Activated T-helper 17 cell treated with anti-CD3 and anti-CD28 coated beads, Interleukin-2, amount 50 U/mL, for 72 hours (primary cell): ENCODE measurements around the gene ITIH4. TPM values are rescaled to one million over a fixed set of nuclear protein-coding genes. Genes with fewer than 3 reads are reported as not detected.

Experiments
- ATAC-seq: fragments of 150-1000 bp; cut with Tn5 transposase; replicated peaks from 2 replicates; pipeline ENCODE4 v1.10.0; 2021; ENCODE audit warnings: mild to moderate bottlenecking, moderate library complexity
- H3K27ac Mint-ChIP-seq: one replicate; pipeline ENCODE4 v1.8.0; 2022; ENCODE audit warnings: mixed read lengths
- H3K27me3 Mint-ChIP-seq: one replicate; pipeline ENCODE4 v1.8.0; 2022; ENCODE audit warnings: mixed read lengths
- H3K36me3 Mint-ChIP-seq: one replicate; pipeline ENCODE4 v1.8.0; 2022; ENCODE audit warnings: low read depth, mild to moderate bottlenecking, mixed read lengths
- H3K4me1 Mint-ChIP-seq: one replicate; pipeline ENCODE4 v1.8.0; 2022; ENCODE audit warnings: mixed read lengths
- H3K4me3 Mint-ChIP-seq: one replicate; pipeline ENCODE4 v1.8.0; 2022; ENCODE audit warnings: mild to moderate bottlenecking, mixed read lengths
- H3K9me3 Mint-ChIP-seq: one replicate; pipeline ENCODE4 v1.8.0; 2022; ENCODE audit warnings: mixed read lengths
- total RNA-seq, 2 donors: library from RNA; stranded (reverse); gene quantifications; one replicate each; pipeline ENCODE4 v1.2.3, GENCODE V29; 2022

Gene ITIH4
- total RNA-seq, 2 donors from 2014 or later, result 5.5 to 12.8 TPM

GRCh38 chr3:52792961-52793695, 37.3 kb downstream of the ITIH4 start:
- no peak overlapping the region for H3K4me3 Mint-ChIP-seq
- no peaks in the 10 kb centered on the region for H3K27me3 Mint-ChIP-seq
- H3K36me3 Mint-ChIP-seq, result no peaks in the 10 kb centered on the region
- no peak for ATAC-seq
- H3K4me1 Mint-ChIP-seq, result no peaks in the 10 kb centered on the region
- H3K9me3 Mint-ChIP-seq, result no peaks in the 10 kb centered on the region
- no peak overlapping the region for H3K27ac Mint-ChIP-seq

GRCh38 chr3:52792413-52792812, 38.1 kb downstream of the ITIH4 start:
- H3K27ac Mint-ChIP-seq, result no peak overlapping the region
- H3K9me3 Mint-ChIP-seq, result no peaks in the 10 kb centered on the region
- no peak for ATAC-seq
- no peak overlapping the region for H3K4me3 Mint-ChIP-seq
- H3K27me3 Mint-ChIP-seq, result no peaks in the 10 kb centered on the region
- no peaks in the 10 kb centered on the region for H3K4me1 Mint-ChIP-seq
- no peaks in the 10 kb centered on the region for H3K36me3 Mint-ChIP-seq

DNA sequence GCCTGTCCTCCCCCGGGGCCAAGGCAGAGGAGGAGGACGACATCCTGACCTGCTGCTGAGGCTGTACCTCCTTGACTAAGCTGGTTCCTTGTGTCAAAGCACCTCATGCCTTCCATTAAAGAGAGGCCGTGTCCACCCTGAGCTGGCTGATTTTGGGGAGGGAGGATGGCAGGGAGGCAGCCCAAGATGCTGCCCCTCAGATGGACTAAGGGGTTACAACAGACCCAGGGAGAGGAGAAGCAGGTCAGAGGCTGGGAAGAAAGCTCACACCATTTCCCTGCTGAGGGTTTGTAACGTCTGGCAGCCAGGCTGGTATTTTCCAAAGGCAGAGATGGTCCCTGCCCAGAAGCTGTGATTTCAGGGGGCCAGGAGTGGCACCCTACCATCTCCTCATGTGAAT, 38.5 kb downstream of the ITIH4 start:
- Mint-ChIP-seq H3K4me3 (no peak overlapping the region), H3K27ac (no peak overlapping the region), H3K4me1 (no peaks in the 10 kb centered on the region), H3K27me3 (no peaks in the 10 kb centered on the region), H3K36me3 (no peaks in the 10 kb centered on the region), H3K9me3 (no peaks in the 10 kb centered on the region)
- no peak for ATAC-seq

- H3K9me3 Mint-ChIP-seq, result no peaks in the 10 kb centered on the region
- H3K36me3 Mint-ChIP-seq, result no peaks in the 10 kb centered on the region
- no peak overlapping the region for H3K4me3 Mint-ChIP-seq
- no peak for ATAC-seq
- no peaks in the 10 kb centered on the region for H3K27me3 Mint-ChIP-seq
- H3K27ac Mint-ChIP-seq, result no peak overlapping the region
- no peaks in the 10 kb centered on the region for H3K4me1 Mint-ChIP-seq
These were observed 39.1 kb downstream of the ITIH4 start for GRCh38 chr3:52791366-52791765.

- H3K4me3 Mint-ChIP-seq, result no peak overlapping the region
- H3K4me1 Mint-ChIP-seq, result no peaks in the 10 kb centered on the region
- no peaks in the 10 kb centered on the region for H3K9me3 Mint-ChIP-seq
- H3K27ac Mint-ChIP-seq, result no peak overlapping the region
- no peak for ATAC-seq
- no peaks in the 10 kb centered on the region for H3K27me3 Mint-ChIP-seq
- no peaks in the 10 kb centered on the region for H3K36me3 Mint-ChIP-seq
These were observed 39.7 kb downstream of the ITIH4 start for GRCh38 chr3:52790741-52791140.

DNA sequence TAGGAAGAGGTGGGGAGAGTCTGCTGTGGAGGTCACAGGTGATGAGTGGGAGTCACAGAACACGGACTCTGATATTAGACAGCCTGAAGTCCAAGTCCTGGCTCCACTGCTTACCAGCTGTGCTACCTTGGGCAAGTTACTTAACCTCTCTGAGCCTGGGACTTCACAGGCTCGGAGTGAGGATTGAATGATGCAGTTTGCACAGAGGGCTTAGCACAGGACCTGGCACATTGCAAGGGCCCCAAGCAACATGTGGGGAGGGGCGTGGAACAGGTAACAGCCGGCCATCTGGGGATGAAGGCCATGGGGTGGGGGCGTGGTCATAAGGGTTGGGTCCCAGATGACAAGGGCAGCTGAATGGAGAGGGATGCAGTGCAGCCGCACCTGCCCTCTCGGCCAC, 40.1 kb downstream of the ITIH4 start:
- ATAC-seq, result no peak
- no peak overlapping the region for H3K4me3 Mint-ChIP-seq

DNA sequence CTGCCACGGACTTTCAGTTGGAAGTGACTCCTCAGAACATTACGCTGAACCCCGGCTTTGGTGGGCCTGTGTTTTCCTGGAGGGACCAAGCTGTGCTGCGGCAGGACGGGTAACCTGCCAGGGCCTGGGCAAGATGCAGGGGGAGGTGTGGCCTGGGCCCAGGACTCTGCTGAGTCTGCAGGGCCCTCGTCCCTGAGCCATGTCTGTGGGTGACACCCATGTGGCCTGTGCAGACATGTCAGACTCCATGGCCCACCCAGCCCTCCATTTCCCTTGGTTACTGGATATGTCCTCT, 40.8 kb downstream of the ITIH4 start:
- no peak for ATAC-seq
- Mint-ChIP-seq H3K9me3 (no peaks in the 10 kb centered on the region), H3K4me1 (no peaks in the 10 kb centered on the region), H3K27ac (no peak overlapping the region), H3K36me3 (no peaks in the 10 kb centered on the region), H3K4me3 (no peak overlapping the region), H3K27me3 (no peaks in the 10 kb centered on the region)

More for the DNA sequence above, 40.1 kb downstream of the ITIH4 start:
- Mint-ChIP-seq H3K4me1 (no peaks in the 10 kb centered on the region), H3K27me3 (no peaks in the 10 kb centered on the region), H3K27ac (no peak overlapping the region), H3K9me3 (no peaks in the 10 kb centered on the region), H3K36me3 (no peaks in the 10 kb centered on the region)

GRCh38 chr3:52788890-52789745, 41.4 kb downstream of the ITIH4 start:
- ATAC-seq, result no peak
- Mint-ChIP-seq H3K9me3 (no peaks in the 10 kb centered on the region), H3K36me3 (no peaks in the 10 kb centered on the region), H3K4me3 (no peak overlapping the region), H3K27me3 (no peaks in the 10 kb centered on the region), H3K4me1 (no peaks in the 10 kb centered on the region), H3K27ac (no peak overlapping the region)

- no peak for ATAC-seq
- Mint-ChIP-seq H3K4me3 (no peak overlapping the region), H3K27me3 (no peaks in the 10 kb centered on the region), H3K36me3 (no peaks in the 10 kb centered on the region), H3K4me1 (no peaks in the 10 kb centered on the region), H3K27ac (no peak overlapping the region), H3K9me3 (no peaks in the 10 kb centered on the region)
These were observed 42.5 kb downstream of the ITIH4 start for GRCh38 chr3:52787672-52788625.

DNA sequence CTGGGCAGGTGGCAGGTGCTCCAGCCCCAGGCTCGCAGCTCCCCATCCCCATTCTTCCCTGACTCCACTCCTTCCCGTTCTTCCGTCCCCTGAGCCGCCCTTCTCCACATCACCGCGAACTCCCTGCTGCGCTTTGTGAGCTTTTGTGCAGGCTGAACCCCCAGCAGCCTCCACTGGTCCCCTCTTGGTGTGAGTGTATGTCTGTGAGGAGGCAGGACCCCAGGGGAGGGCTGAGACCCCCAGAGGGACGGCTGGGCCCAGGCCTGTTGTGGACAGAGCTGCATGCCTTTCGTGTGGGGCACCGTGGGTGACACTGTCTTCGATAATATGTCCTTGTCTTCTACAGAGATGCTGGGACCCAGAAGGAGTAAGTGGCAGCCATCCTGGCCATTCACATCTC, 43.2 kb downstream of the ITIH4 start:
- Mint-ChIP-seq H3K27ac (no peak overlapping the region), H3K4me3 (no peak overlapping the region), H3K36me3 (no peaks in the 10 kb centered on the region), H3K9me3 (no peaks in the 10 kb centered on the region), H3K27me3 (no peaks in the 10 kb centered on the region), H3K4me1 (no peaks in the 10 kb centered on the region)
- ATAC-seq, result no peak

- H3K4me3 Mint-ChIP-seq, result no peak overlapping the region
- no peaks in the 10 kb centered on the region for H3K9me3 Mint-ChIP-seq
- no peaks in the 10 kb centered on the region for H3K27me3 Mint-ChIP-seq
- no peak overlapping the region for H3K27ac Mint-ChIP-seq
- no peaks in the 10 kb centered on the region for H3K36me3 Mint-ChIP-seq
- no peaks in the 10 kb centered on the region for H3K4me1 Mint-ChIP-seq
- ATAC-seq, result no peak
These were observed 43.9 kb downstream of the ITIH4 start for GRCh38 chr3:52786330-52787215.

GRCh38 chr3:52784931-52785590, 45.4 kb downstream of the ITIH4 start:
- no peaks in the 10 kb centered on the region for H3K36me3 Mint-ChIP-seq
- no peak overlapping the region for H3K4me3 Mint-ChIP-seq
- H3K27ac Mint-ChIP-seq, result no peak overlapping the region
- H3K27me3 Mint-ChIP-seq, result no peaks in the 10 kb centered on the region
- no peak for ATAC-seq
- no peaks in the 10 kb centered on the region for H3K4me1 Mint-ChIP-seq
- H3K9me3 Mint-ChIP-seq, result no peaks in the 10 kb centered on the region

DNA sequence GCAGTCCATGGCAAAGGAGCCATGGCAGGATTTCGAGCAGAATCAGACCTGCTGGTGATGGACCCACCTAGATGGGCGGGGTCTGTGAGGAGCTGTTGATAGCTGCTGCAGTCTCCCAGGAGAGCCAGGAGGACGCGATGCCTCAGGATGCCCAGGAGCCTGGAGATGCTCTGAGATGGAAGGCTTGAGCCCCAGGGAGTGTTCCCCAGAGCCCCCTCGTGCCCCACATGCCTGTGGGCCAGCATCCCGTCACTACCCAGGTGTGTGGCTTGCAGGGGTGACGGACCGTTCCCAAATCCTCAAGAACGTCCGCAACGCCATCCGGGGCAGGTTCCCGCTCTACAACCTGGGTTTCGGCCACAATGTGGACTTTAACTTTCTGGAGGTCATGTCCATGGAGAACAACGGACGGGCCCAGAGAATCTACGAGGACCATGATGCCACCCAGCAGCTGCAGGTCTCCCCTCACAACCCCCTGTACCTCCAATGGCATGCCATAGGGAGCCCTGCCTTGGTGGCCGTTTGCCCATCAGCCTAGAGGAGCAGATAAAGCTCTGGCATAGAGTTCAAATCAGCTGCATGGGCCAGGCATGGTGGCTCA, 46.4 kb downstream of the ITIH4 start:
- no peak overlapping the region for H3K27ac Mint-ChIP-seq
- H3K9me3 Mint-ChIP-seq, result no peaks in the 10 kb centered on the region
- no peak for ATAC-seq
- no peaks in the 10 kb centered on the region for H3K36me3 Mint-ChIP-seq
- H3K27me3 Mint-ChIP-seq, result no peaks in the 10 kb centered on the region
- no peak overlapping the region for H3K4me3 Mint-ChIP-seq
- no peaks in the 10 kb centered on the region for H3K4me1 Mint-ChIP-seq
